ENCODE data around the gene PLAAT3.
A peak's percentile ranks its signal among the peaks of the same experiment; 100 is the strongest.
"Not testable (repeated sequence)": the region's sequence is repeated elsewhere in the genome, so short reads cannot be mapped to it uniquely, and the experiment has no call there.

The PLAAT3 gene

GRCh38 chr11:63608353-63609345 lies 5.6 kb downstream of the PLAAT3 start:
- peak; percentile 72 for DNase-seq

GRCh38 chr11:63603180-63603518 lies 11.1 kb downstream of the PLAAT3 start:
- DNase-seq: no peak

DNA sequence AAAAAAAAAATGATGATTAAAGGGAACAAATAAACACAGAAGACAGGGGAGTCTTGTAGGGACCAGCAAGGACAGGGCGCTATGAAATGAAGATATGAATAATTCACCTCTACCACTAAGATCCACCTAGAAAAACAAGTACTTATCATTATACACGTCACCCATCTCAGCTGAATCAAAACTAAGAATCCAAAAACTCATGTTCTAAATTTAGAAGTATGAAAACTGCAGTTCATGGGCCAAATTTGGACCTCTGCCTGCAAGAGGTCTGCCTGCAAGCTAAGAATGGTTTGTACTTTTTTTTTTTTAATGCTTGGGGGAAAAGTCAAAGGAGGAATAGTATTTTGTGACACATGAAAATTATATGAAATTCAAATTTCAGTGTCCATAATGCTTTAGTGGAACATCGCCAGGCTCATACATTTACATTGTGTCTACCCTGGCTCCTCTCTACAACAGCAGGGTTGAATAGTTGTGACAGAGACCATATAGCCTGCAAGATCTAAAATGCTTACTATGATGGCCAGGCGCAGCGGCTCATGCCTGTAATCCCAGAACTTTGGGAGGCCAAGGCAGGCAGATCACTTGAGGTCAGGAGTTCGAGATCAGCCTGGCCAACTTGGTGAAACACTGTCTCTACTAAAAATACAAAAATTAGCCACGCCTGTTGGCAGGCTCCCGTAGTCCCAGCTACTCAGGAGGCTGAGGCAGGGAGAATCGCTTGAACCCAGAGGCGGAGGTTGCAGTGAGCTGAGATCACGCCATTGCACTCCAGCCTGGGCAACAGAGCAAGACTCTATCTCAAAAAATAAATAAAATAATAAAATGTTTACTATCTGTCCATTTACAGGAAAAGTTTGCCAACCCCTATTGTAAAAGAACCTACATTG lies 11.7 kb downstream of the PLAAT3 start:
- peak; percentile 42 for DNase-seq

GRCh38 chr11:63599211-63600122 lies 14.8 kb downstream of the PLAAT3 start:
- DNase-seq: peak; percentile 89

- no peak for DNase-seq
Measured at GRCh38 chr11:63598556-63598955, 15.7 kb downstream of the PLAAT3 start.

DNA sequence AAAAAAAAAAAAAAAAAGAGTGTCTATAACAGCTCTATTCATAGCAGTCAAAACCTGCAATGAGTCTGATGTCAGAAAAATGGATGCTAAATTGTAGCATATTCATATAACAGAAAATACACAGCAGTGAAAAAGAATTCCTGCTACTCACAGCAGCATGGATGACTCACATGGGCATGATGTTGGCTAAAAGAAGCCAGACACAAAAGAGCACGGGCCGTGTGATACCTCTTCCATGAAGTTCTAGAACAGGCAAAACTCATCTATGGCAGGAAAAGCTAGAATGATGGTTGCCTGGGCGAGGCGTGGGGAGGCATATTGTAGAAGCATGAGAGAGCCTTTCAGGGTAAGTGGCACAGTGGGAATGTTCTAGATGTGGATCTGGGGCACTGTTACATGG lies 18.9 kb downstream of the PLAAT3 start:
- DNase-seq: no peak

DNA sequence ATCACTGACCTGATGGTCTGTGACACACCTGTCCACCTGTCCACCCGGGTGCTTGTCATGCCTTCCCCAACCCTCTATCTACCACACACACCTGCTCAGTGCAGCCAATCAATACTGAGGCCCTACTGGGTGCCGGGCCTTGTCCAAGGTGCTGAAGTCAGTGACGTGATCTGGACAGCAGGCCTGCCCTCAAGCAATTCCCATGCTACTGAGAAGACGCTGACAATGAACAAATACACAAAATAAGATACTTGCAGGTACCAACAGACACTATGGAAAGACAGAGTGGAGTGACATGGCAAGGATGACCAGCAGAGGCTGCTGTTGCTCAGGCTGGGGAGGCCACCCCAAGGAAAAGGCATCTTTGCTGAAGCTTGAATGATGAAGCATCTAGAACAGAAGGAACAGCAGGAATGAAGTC lies 21.2 kb downstream of the PLAAT3 start:
- DNase-seq: no peak

DNA sequence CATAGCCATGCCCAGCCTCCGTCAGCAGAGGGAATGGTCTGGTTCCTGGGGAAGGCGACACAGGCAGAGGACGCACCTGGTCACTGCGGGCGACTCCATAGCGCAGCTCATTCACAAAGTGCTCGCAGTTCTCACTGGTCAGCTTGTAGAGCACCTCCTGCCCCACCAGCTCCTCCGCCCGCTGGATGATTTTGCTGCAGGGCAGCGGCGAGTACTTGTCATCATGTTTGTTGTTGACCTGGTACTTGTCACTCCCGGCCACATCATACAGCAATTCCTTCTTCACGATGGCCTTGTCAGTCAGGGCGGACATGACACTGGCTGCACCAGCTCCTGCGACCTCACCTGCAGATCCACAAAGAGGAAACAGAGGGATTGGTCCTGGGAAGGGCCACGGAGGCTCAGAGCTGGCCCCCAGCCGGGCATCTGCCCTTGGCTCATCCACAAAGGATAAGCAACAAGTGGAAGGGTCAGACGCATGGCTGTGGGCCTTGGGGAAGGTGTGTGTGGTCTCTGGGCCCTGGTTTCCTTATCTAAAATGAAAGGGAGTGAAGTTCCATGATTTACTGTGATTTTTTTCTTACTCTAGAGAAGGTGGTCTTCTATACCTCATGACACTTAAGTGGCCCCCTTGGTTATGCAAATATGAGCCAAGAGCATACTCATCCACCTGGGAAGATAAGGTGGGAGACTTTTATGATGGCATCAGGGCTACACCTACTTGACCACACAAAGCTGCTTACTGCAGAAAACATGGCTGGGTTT lies 24.0 kb downstream of the PLAAT3 start:
- DNase-seq: no peak

GRCh38 chr11:63589000-63589399 lies 25.2 kb downstream of the PLAAT3 start:
- no peak for DNase-seq

GRCh38 chr11:63586451-63587166 lies 27.6 kb downstream of the PLAAT3 start:
- DNase-seq: no peak

DNA sequence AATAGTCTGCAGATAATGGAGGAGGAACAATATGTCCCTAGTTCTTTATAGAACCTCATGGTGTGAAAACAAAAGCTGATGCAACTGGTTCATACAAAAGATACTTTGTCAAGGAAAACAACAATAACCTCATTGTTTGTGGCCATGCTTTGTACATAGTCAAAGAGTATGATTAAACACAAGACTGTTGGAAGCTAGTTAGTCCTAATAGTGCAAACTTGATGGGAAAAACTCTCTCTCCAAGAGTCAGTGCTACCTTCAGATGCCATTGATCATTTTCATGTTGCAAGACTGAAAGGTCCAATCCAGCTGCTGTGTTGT lies 30.9 kb downstream of the PLAAT3 start:
- DNase-seq: no peak

- not testable (repeated sequence) for DNase-seq
Measured at GRCh38 chr11:63581224-63581623, 33.0 kb downstream of the PLAAT3 start.

- DNase-seq: not testable (repeated sequence)
Measured at GRCh38 chr11:63578882-63579281, 35.4 kb downstream of the PLAAT3 start.

- DNase-seq: no peak
Measured at GRCh38 chr11:63574856-63575602, 39.2 kb downstream of the PLAAT3 start.

DNA sequence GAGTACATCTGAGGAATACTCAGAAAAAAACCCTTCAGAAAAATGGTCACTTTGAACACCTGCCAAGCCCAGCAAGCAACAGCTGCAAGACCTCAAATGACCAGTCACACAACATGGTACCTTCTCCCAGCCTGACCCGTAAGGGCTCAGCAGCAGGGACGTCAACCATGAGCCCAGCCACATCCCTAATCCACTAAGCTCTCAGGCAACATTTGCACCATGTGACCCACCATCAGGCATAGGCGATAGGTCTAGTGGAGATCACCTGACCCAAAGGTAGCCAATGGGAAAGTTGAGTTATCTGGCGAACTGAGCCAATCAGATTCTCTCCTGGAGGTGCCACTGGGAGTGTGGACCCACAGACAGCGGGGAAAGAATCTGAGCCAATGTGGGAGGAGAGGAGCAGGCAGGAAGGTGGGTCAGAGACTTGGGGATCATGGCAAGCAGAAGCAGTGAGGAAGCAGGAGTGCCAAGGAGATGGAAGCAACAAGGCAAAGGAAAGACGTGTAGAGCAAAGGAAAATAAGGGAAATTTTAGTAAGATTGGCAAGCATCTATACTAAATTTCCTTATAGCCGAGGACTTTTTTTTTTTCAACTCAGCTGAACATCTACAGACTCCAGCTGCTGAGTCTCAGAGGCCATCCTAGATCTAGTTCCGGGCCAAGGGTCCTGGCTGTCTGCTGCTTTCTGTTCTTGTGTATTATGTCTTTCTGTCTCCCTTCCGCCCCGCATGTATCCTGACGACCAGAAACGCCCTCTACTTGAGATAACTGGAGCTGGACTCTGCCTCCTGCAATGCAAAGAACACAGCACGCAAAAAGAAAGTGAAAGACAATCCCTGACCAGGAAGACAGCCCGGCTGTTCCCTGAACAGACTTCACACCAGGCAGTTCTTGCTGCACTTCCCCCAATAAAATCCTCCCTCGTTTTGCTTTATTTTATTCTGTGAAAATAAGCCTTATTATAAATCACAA lies 40.1 kb downstream of the PLAAT3 start:
- peak; percentile 74 for DNase-seq

DNA sequence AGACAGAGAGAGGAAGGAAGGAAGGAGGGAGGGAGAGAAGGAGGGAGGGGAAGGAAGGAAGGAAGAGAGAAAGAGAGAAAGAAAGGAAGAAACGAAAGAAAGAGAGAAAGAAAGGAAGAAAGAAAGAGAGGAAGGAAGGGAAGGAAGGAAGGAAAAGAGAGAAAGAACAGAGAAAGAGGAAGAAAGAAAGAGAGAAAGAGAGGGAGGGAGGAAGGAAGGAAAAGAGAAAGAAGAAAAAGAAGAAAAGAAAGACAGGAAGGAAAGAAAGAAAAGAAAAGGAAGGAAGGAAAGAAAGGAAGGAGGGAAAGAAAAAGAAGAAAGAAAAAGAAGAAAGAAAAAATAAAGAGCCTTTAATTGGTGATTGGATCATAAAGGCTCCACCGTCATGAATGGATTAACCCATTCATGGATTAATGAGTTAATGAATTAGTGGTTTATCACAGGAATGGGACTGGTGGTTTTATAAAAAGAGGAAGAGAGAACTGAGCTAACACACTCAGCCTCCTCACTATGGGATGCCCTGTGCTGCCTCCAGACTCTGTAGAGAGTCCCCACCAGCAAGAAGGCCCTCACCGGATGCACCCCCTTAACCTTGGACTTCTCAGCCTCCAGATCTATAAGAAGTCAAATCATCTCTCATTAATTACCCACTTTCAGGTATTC lies 42.1 kb downstream of the PLAAT3 start:
- no peak for DNase-seq

DNA sequence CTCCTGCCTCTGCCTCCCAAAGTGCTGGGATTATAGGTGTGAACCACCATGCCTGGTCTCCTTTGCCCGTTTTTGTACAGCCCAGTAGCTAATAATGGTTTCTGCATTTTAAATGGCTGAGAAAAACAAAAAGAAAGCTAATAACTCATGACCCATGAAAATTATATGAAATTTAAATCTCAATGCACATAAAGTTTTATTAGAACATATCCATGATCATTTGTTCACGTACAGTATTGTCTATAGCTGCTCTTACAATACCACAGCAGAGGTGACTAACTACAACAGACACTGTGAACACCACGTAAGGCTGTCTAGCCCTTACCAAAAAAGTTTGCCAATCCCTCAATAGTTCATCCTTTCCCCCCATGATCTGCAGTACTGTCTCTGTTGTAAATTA lies 44.7 kb downstream of the PLAAT3 start:
- no peak for DNase-seq
